ENCODE results near the gene KRT20. TPM values are rescaled to one million over a fixed set of nuclear protein-coding genes. Genes with fewer than 3 reads are reported as not detected.

Gene KRT20
- total RNA-seq, 1 donor, result not detected

DNA sequence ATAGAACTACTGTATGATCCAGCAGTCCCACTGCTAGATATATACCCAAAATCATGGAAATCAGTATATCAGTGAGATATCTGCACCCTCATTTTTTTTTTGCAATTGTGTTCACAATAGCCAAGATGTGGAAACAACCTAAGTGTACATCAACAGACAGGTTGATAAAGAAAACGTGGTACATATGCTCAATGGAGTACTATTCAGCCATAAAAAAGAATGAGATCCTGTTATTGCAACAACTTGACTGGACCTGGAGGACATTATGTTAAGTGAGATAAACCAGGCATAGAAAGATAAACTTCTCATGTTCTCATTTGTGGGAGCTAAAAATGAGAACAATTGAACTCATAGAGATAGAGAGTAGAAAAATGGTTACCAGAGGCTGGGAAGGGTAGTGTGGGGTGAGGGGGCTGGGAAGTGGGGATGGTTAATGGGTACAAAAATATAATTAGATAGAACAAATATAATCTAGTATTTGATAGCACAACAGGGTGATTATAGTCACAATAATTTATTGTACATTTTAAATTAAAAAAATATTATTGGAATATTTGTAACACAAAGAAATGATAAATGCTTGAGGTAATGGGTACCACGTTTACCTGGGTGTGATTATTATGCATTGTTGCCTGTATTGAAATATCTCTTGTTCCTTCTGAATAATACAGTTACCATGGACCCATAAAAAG, 54.8 kb downstream of the KRT20 start:
- no peak overlapping the region for H3K4me3 ChIP-seq (ENCODE audit: low read depth, low read length)
- DNase-seq (ENCODE audit: low read depth), result no peak
- TF ChIP-seq, protein P1, sequence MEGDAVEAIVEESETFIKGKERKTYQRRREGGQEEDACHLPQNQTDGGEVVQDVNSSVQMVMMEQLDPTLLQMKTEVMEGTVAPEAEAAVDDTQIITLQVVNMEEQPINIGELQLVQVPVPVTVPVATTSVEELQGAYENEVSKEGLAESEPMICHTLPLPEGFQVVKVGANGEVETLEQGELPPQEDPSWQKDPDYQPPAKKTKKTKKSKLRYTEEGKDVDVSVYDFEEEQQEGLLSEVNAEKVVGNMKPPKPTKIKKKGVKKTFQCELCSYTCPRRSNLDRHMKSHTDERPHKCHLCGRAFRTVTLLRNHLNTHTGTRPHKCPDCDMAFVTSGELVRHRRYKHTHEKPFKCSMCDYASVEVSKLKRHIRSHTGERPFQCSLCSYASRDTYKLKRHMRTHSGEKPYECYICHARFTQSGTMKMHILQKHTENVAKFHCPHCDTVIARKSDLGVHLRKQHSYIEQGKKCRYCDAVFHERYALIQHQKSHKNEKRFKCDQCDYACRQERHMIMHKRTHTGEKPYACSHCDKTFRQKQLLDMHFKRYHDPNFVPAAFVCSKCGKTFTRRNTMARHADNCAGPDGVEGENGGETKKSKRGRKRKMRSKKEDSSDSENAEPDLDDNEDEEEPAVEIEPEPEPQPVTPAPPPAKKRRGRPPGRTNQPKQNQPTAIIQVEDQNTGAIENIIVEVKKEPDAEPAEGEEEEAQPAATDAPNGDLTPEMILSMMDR (IDR thresholded peaks at IDR 0.05; ENCODE audit: insufficient read depth, low read depth, low read length), result no peak

DNA sequence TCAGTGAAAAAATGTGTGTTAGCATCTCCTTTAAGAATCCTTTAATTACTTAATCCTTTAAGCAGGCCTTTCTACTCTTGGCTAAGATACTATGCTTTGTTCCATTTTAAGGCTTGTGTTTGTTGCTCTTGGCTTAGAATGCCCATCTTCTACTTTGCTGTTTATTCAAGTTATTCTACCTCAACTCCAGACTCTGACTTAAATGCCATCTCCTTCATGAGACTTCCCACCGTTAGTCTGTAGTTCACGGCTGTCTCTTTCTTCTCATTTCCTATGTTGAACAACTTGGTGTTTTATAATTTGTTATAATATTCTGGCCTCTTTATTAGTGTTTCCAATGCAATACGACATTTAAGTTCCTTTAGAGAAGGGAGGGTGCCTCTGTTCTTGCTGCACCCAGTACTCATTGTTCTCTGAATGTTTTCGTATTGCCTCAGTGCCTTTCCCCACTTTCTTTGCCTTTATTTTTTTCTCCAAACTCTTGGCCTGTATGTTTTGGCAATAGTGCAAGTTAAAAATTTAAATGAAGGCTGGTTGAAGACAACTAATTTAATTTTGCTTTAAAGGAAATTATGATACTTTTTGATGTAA, 56.5 kb downstream of the KRT20 start:
- DNase-seq (ENCODE audit: low read depth), result no peak
- TF ChIP-seq, protein P1 (IDR thresholded peaks at IDR 0.05; ENCODE audit: insufficient read depth, low read depth, low read length), result no peak
- no peak overlapping the region for H3K4me3 ChIP-seq (ENCODE audit: low read depth, low read length)

DNA sequence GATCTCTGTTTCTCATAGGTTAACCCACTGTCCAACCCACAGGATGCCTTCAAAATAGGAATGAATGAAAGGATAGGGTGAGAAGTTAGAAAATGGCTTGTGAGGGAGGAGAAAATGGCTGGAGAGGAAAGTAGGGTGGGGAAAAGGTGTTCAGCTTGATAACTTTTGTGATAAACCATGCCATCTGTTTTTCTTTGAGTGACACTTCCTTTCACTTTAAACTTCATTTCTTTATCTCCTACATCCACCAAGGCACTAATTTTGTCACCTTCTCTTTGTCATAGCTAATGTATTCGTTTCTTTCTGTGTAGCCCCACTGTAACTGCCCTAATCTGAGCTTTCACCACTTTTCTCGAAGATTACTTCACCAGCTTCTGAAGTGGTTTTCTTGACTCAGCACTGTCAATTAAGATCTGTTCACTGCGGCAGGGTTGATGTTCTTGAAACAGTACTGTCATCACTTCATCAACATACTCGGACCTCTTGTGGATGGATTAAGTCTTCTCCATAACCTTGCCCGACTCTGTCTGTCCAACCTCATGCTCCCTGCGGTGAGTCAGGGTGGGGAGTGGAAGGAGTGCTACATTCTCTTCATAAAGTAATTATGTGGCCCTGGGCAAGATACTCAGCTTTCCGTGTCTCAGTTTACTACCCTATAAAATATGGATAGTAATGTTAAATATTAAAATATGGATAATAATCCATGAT, 57.1 kb downstream of the KRT20 start:
- TF ChIP-seq, protein P1 (IDR thresholded peaks at IDR 0.05; ENCODE audit: insufficient read depth, low read depth, low read length), result no peak
- DNase-seq (ENCODE audit: low read depth), result peak; percentile 10
- H3K4me3 ChIP-seq (ENCODE audit: low read depth, low read length), result no peak overlapping the region

Other genes starting within 250 kb of the KRT20 start
- gene SMARCE1, start 237.4 kb downstream of the KRT20 start, total RNA-seq, result 81.2 and 108 TPM in 2 replicates
- gene KRT222, start 220.1 kb downstream of the KRT20 start, total RNA-seq, result not detected in 2 replicates
- gene KRT24, start 181.5 kb downstream of the KRT20 start, total RNA-seq, result not detected in 2 replicates
- not detected in 2 replicates for gene KRT25, start 129.9 kb downstream of the KRT20 start, total RNA-seq
- not detected in 2 replicates for gene KRT26, start 113.0 kb downstream of the KRT20 start, total RNA-seq
- gene KRT27, start 102.7 kb downstream of the KRT20 start, total RNA-seq, result not detected in 2 replicates
- gene KRT28, start 85.3 kb downstream of the KRT20 start, total RNA-seq, result not detected in 2 replicates
- gene KRT10, start 62.6 kb downstream of the KRT20 start, total RNA-seq, result 3.0 and 3.2 TPM in 2 replicates
- gene KRT12, start 18.0 kb downstream of the KRT20 start, total RNA-seq, result not detected in 2 replicates
- under 0.01 and 1.7 TPM in 2 replicates for gene KRT23, start 52.4 kb upstream of the KRT20 start, total RNA-seq
- gene KRT39, start 81.7 kb upstream of the KRT20 start, total RNA-seq, result not detected in 2 replicates
- gene KRT40, start 99.1 kb upstream of the KRT20 start, total RNA-seq, result not detected in 2 replicates
- not detected in 2 replicates for gene KRTAP3-3, start 108.9 kb upstream of the KRT20 start, total RNA-seq
- gene KRTAP3-2, start 114.7 kb upstream of the KRT20 start, total RNA-seq, result not detected in 2 replicates
- gene KRTAP3-1, start 123.9 kb upstream of the KRT20 start, total RNA-seq, result not detected in 2 replicates
- 11.0 and 16.4 TPM in 2 replicates for gene KRTAP1-5, start 142.0 kb upstream of the KRT20 start, total RNA-seq
- not detected in 2 replicates for gene KRTAP1-4, start 145.0 kb upstream of the KRT20 start, total RNA-seq
- not detected in 2 replicates for gene KRTAP1-3, start 149.6 kb upstream of the KRT20 start, total RNA-seq
- not detected in 2 replicates for gene KRTAP1-1, start 156.2 kb upstream of the KRT20 start, total RNA-seq
- not detected in 2 replicates for gene KRTAP2-1, start 162.1 kb upstream of the KRT20 start, total RNA-seq
- gene KRTAP2-2, start 170.0 kb upstream of the KRT20 start, total RNA-seq, result not detected in 2 replicates
- 0.32 TPM in 1 of 2 replicates, not detected in the other for gene KRTAP2-3, start 174.9 kb upstream of the KRT20 start, total RNA-seq
- gene KRTAP2-4, start 180.6 kb upstream of the KRT20 start, total RNA-seq, result not detected in 2 replicates
- gene KRTAP4-7, start 198.9 kb upstream of the KRT20 start, total RNA-seq, result not detected in 2 replicates
- not detected in 2 replicates for gene KRTAP4-8, start 212.9 kb upstream of the KRT20 start, total RNA-seq
- not detected in 2 replicates for gene KRTAP4-16, start 217.0 kb upstream of the KRT20 start, total RNA-seq
- gene KRTAP4-9, start 220.1 kb upstream of the KRT20 start, total RNA-seq, result not detected in 2 replicates
- not detected in 2 replicates for gene KRTAP4-11, start 233.1 kb upstream of the KRT20 start, total RNA-seq
- not detected in 2 replicates for gene KRTAP4-12, start 238.9 kb upstream of the KRT20 start, total RNA-seq